ENCODE measurements around the gene IFNB1. TPM values are rescaled to one million over a fixed set of nuclear protein-coding genes. Genes with fewer than 3 reads are reported as not detected.

The IFNB1 gene
- total and polyA plus RNA-seq, 12 donors = not detected

DNA sequence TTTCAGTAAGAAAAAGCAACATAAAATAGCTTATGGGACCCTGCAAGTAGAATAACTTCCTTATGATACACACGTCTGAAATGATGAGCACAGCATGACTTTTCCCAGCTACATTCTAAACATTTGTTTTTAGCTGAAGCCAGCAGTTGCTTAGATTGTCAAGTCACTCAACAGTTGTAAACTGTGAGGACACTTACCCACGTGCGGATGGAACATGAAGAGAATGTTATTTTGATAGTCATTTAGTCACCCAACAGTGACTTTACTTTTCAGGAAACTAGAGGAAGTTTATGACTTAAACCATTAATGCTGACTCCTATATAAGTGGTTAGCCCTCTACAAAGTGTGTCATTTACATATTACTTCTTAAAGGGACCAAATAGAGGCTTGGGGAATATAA is 49.3 kb downstream of the IFNB1 start:
- peak overlapping the region in 1 of 10 donors; percentile 18 for H3K27ac ChIP-seq
- no peak overlapping the region for H3K4me3 ChIP-seq
- peaks cover 0 to 10% (median 0%) of the 10 kb centered on the region in 9 donors for H3K36me3 ChIP-seq
- H3K27me3 ChIP-seq = no peaks in the 10 kb centered on the region
- intact Hi-C loops (cut with DNase I) = no loop called here
- ATAC-seq (peak in 2 of 8 donors; percentile 10 to 16), DNase-seq (no peak)
- 45 to 50% methylated on average over 3 of the region's 3 CpGs for WGBS, 2 donors
- peaks cover 0 to under 1% (median 0%) of the 10 kb centered on the region in 11 donors for H3K9me3 ChIP-seq
- TF ChIP-seq, protein P1, sequence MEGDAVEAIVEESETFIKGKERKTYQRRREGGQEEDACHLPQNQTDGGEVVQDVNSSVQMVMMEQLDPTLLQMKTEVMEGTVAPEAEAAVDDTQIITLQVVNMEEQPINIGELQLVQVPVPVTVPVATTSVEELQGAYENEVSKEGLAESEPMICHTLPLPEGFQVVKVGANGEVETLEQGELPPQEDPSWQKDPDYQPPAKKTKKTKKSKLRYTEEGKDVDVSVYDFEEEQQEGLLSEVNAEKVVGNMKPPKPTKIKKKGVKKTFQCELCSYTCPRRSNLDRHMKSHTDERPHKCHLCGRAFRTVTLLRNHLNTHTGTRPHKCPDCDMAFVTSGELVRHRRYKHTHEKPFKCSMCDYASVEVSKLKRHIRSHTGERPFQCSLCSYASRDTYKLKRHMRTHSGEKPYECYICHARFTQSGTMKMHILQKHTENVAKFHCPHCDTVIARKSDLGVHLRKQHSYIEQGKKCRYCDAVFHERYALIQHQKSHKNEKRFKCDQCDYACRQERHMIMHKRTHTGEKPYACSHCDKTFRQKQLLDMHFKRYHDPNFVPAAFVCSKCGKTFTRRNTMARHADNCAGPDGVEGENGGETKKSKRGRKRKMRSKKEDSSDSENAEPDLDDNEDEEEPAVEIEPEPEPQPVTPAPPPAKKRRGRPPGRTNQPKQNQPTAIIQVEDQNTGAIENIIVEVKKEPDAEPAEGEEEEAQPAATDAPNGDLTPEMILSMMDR (IDR thresholded peaks at IDR 0.05) = no peak
- peaks cover 0 to 54% (median 3%) of the 10 kb centered on the region in 9 donors for H3K4me1 ChIP-seq

DNA sequence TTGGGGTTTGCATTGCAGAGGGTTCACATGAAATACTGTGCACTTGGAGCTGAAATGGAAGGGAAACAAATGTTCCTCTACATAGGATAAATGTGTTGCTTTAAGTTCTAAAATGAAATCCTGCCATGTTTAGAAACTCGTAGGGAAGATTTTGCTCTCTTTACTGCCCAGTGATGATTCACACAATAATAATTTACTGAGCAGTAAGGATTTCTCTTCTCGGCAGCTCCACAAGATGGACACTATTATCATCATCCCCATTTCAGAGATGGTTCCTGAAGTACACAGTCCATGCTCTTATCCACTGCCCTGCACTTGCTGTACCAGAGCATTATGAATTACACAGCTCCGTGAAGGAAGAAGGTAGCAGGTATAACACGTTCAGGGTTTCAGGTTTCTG is 50.4 kb downstream of the IFNB1 start:
- no peak for DNase-seq
- peaks cover 0 to 55% (median 3%) of the 10 kb centered on the region in 9 donors for H3K4me1 ChIP-seq
- intact Hi-C loops (cut with DNase I) = no loop called here
- no peaks in the 10 kb centered on the region for H3K27me3 ChIP-seq
- H3K9me3 ChIP-seq = peaks cover 0 to 4% (median 0%) of the 10 kb centered on the region in 11 donors
- WGBS, 2 donors = 84 to 87% methylated on average over 4 of the region's 4 CpGs
- no peak overlapping the region for H3K4me3 ChIP-seq
- ATAC-seq = no peak
- no peak overlapping the region for H3K27ac ChIP-seq
- TF ChIP-seq, protein P1 (IDR thresholded peaks at IDR 0.05) = no peak
- H3K36me3 ChIP-seq = peaks cover 0 to 10% (median 0%) of the 10 kb centered on the region in 9 donors

Other genes with a start within 250 kb of the IFNB1 start
- 1 to 10 TPM in 2 of 10 donors, under 1 TPM in 8; 0.45 to 1.9 (median 0.63) TPM for gene HACD4, start 46.3 kb downstream of the IFNB1 start, total RNA-seq
- under 1 TPM; 0.23 to 0.29 TPM for gene HACD4, start 46.3 kb downstream of the IFNB1 start, polyA plus RNA-seq
- not detected for gene IFNW1, start 63.9 kb upstream of the IFNB1 start, total RNA-seq
- gene IFNW1, start 63.9 kb upstream of the IFNB1 start, polyA plus RNA-seq = not detected
- not detected for gene IFNA21, start 88.7 kb upstream of the IFNB1 start, total RNA-seq
- gene IFNA21, start 88.7 kb upstream of the IFNB1 start, polyA plus RNA-seq = not detected
- not detected for gene IFNA4, start 109.6 kb upstream of the IFNB1 start, total RNA-seq
- gene IFNA4, start 109.6 kb upstream of the IFNB1 start, polyA plus RNA-seq = not detected
- not detected for gene IFNA7, start 124.3 kb upstream of the IFNB1 start, total RNA-seq
- gene IFNA7, start 124.3 kb upstream of the IFNB1 start, polyA plus RNA-seq = not detected
- not detected for gene IFNA10, start 129.2 kb upstream of the IFNB1 start, total RNA-seq
- not detected for gene IFNA10, start 129.2 kb upstream of the IFNB1 start, polyA plus RNA-seq
- gene IFNA16, start 139.4 kb upstream of the IFNB1 start, total RNA-seq = not detected
- gene IFNA16, start 139.4 kb upstream of the IFNB1 start, polyA plus RNA-seq = not detected
- not detected for gene IFNA17, start 150.3 kb upstream of the IFNB1 start, total RNA-seq
- not detected for gene IFNA17, start 150.3 kb upstream of the IFNB1 start, polyA plus RNA-seq
- not detected for gene IFNA14, start 162.1 kb upstream of the IFNB1 start, total RNA-seq
- gene IFNA14, start 162.1 kb upstream of the IFNB1 start, polyA plus RNA-seq = not detected
- gene IFNA5, start 227.4 kb upstream of the IFNB1 start, total RNA-seq = not detected
- gene IFNA5, start 227.4 kb upstream of the IFNB1 start, polyA plus RNA-seq = not detected